GM18508 (cell line): Measurements from ENCODE around the gene SHC2.

ENCODE experiments used
- ATAC-seq: cut with Tn5 transposase; IDR thresholded peaks from one replicate; pipeline ENCODE4 v1.9.1; 2021; ENCODE audit warnings: moderate number of reproducible peaks; ENCODE audit not compliant: insufficient read depth, unreplicated experiment

SHC2 gene

GRCh38 chr19:409516-410242 lies 51.2 kb downstream of the SHC2 start:
- ATAC-seq = no peak

- no peak for ATAC-seq
Observed at GRCh38 chr19:408902-409515, 51.8 kb downstream of the SHC2 start, which contains the start of gene C2CD4C. C2CD4C (minus strand) TSS chr19:409147; CDS start chr19:408361, 786 bp downstream.

GRCh38 chr19:408441-408901 lies 52.4 kb downstream of the SHC2 start:
- ATAC-seq = no peak

GRCh38 chr19:407511-408440 lies 53.1 kb downstream of the SHC2 start:
- ATAC-seq = no peak

GRCh38 chr19:406971-407510 lies 53.8 kb downstream of the SHC2 start:
- ATAC-seq = no peak

- no peak for ATAC-seq
Observed at GRCh38 chr19:406135-406781, 54.6 kb downstream of the SHC2 start.

- no peak for ATAC-seq
Observed at GRCh38 chr19:405121-405965, 55.5 kb downstream of the SHC2 start.

GRCh38 chr19:403221-404027 lies 57.4 kb downstream of the SHC2 start:
- no peak for ATAC-seq

GRCh38 chr19:402786-403185 lies 58.0 kb downstream of the SHC2 start:
- ATAC-seq = no peak

GRCh38 chr19:401866-402511 lies 58.8 kb downstream of the SHC2 start:
- ATAC-seq = no peak

- no peak for ATAC-seq
Observed at GRCh38 chr19:400976-401865, 59.6 kb downstream of the SHC2 start.

GRCh38 chr19:399370-399769 lies 61.5 kb downstream of the SHC2 start:
- ATAC-seq = no peak

- no peak for ATAC-seq
Observed at GRCh38 chr19:398719-399118, 62.1 kb downstream of the SHC2 start.

GRCh38 chr19:397941-398706 lies 62.7 kb downstream of the SHC2 start:
- no peak for ATAC-seq

GRCh38 chr19:397321-397720 lies 63.5 kb downstream of the SHC2 start:
- no peak for ATAC-seq

- no peak for ATAC-seq
Observed at GRCh38 chr19:395467-395866, 65.4 kb downstream of the SHC2 start.
